CD4-positive, alpha-beta T cell treated with Interleukin-17A for 4 hours (primary cell): Measurements from ENCODE around the gene OR2L3.
"Not testable (repeated sequence)": the region's sequence is repeated elsewhere in the genome, so short reads cannot be mapped to it uniquely, and the experiment has no call there.

Experiments
- DNase-seq: peaks from one replicate; pipeline ENCODE4 v3.0.0-alpha.2; 2020; ENCODE audit warnings: mixed read lengths

The OR2L3 gene

GRCh38 chr1:248046536-248046935, at the start of gene OR2L3:
Gene OR2L3, plus strand, starts transcription at chr1:248046836. Its CDS starts 13,846 bp downstream, at chr1:248060682.
- DNase-seq = no peak

- no peak for DNase-seq
Measured at GRCh38 chr1:247998811-247999210, 47.8 kb upstream of the OR2L3 start.

- DNase-seq = no peak
Measured at GRCh38 chr1:248000169-248000568, 46.5 kb upstream of the OR2L3 start.

- no peak for DNase-seq
Measured at GRCh38 chr1:248007778-248008177, 38.9 kb upstream of the OR2L3 start.

- DNase-seq = no peak
Measured at GRCh38 chr1:248009681-248010080, 37.0 kb upstream of the OR2L3 start.

- DNase-seq = no peak
Measured at GRCh38 chr1:248013229-248013710, 33.4 kb upstream of the OR2L3 start, which contains the start of gene OR2L5. Gene OR2L5, plus strand, starts transcription at chr1:248013660. Its CDS starts 8,288 bp downstream, at chr1:248021948.

- no peak for DNase-seq
Measured at GRCh38 chr1:248015803-248016202, 30.8 kb upstream of the OR2L3 start.

GRCh38 chr1:248029770-248030169, 16.9 kb upstream of the OR2L3 start, which contains the start of gene OR2L2:
Gene OR2L2, plus strand, starts transcription at chr1:248030070. Its CDS starts 8,198 bp downstream, at chr1:248038268.
- DNase-seq = no peak

GRCh38 chr1:248045209-248045608, 1.4 kb upstream of the OR2L3 start:
- no peak for DNase-seq

- DNase-seq = no peak
Measured at GRCh38 chr1:248047008-248047407, 372 bp downstream of the OR2L3 start.

GRCh38 chr1:248054671-248055070, 8.0 kb downstream of the OR2L3 start:
- DNase-seq = no peak

- DNase-seq = no peak
Measured at GRCh38 chr1:248055261-248055660, 8.6 kb downstream of the OR2L3 start.

- DNase-seq = no peak
Measured at GRCh38 chr1:248065071-248065470, 18.4 kb downstream of the OR2L3 start.

GRCh38 chr1:248065604-248066003, 19.0 kb downstream of the OR2L3 start:
- DNase-seq = no peak

GRCh38 chr1:248083864-248084263, 37.2 kb downstream of the OR2L3 start:
- DNase-seq = not testable (repeated sequence)

GRCh38 chr1:248094884-248095283, 48.2 kb downstream of the OR2L3 start, which contains the start of gene OR2L13:
Gene OR2L13, plus strand, starts transcription at chr1:248095184. Its CDS starts 4,192 bp downstream, at chr1:248099376.
- no peak for DNase-seq

- DNase-seq = no peak
Measured at GRCh38 chr1:248098529-248098928, 51.9 kb downstream of the OR2L3 start.

- no peak for DNase-seq
Measured at GRCh38 chr1:248102847-248103246, 56.2 kb downstream of the OR2L3 start.

GRCh38 chr1:248111157-248111556, 64.5 kb downstream of the OR2L3 start:
- no peak for DNase-seq
